Loucy (cell line): ENCODE data around the gene CYB561D2.

Experiments used
- H2AFZ ChIP-seq: fragments of 200-600 bp; sonication (generic); 2 replicates; pipeline ENCODE4 v1.6.0; 2016; ENCODE audit warnings: antibody characterized with exemption, mild to moderate bottlenecking, low read length, moderate library complexity
- H3F3A ChIP-seq: fragments of 200-600 bp; 2 replicates; pipeline ENCODE4 v1.6.0; 2016; ENCODE audit warnings: antibody characterized with exemption, low read depth, mild to moderate bottlenecking
- H3K27me3 ChIP-seq: fragments of 200-600 bp; sonication (generic); 2 replicates; pipeline ENCODE4 v1.6.1; 2014; ENCODE audit warnings: low read length, mild to moderate bottlenecking; ENCODE audit not compliant: insufficient read depth, poor library complexity, severe bottlenecking
- H3K36me3 ChIP-seq: fragments of 200-600 bp; sonication (generic); 2 replicates; pipeline ENCODE4 v1.6.1; 2016; ENCODE audit warnings: low read length; ENCODE audit not compliant: insufficient read depth
- H3K4me1 ChIP-seq: fragments of 200-600 bp; sonication (generic); 2 replicates; pipeline ENCODE4 v1.5.1; 2014; ENCODE audit warnings: low read length, mild to moderate bottlenecking; ENCODE audit not compliant: insufficient read depth, poor library complexity, severe bottlenecking
- H3K4me2 ChIP-seq: fragments of 200-600 bp; sonication (generic); 2 replicates; pipeline ENCODE4 v1.6.0; 2014; ENCODE audit warnings: antibody characterized with exemption, low read length, low read depth, mild to moderate bottlenecking; ENCODE audit not compliant: poor library complexity, severe bottlenecking
- H3K4me3 ChIP-seq: fragments of 200-600 bp; sonication (generic); 2 replicates; pipeline ENCODE4 v1.5.1; 2014; ENCODE audit warnings: low read length, mild to moderate bottlenecking, mixed read lengths; ENCODE audit not compliant: poor library complexity, severe bottlenecking
- H3K79me2 ChIP-seq: fragments of 200-600 bp; sonication (generic); 2 replicates; pipeline ENCODE4 v1.6.1; 2014; ENCODE audit warnings: low read length; ENCODE audit not compliant: insufficient read depth
- H3K9ac ChIP-seq: fragments of 200-600 bp; sonication (generic); 2 replicates; pipeline ENCODE4 v1.6.0; 2014; ENCODE audit warnings: mild to moderate bottlenecking, low read depth, low read length, moderate library complexity; ENCODE audit not compliant: poor library complexity, severe bottlenecking
- H3K9me2 ChIP-seq: fragments of 200-600 bp; sonication (generic); replicated peaks from 2 replicates; pipeline ENCODE4 v1.6.1; 2016; ENCODE audit warnings: low read depth, low read length, mixed read lengths
- H3K9me3 ChIP-seq: fragments of 200-600 bp; sonication (generic); 2 replicates; pipeline ENCODE4 v1.6.1; 2014; ENCODE audit warnings: mild to moderate bottlenecking, antibody characterized with exemption, low read length, low read depth; ENCODE audit not compliant: insufficient read depth
- H4K20me1 ChIP-seq: fragments of 200-600 bp; sonication (generic); 2 replicates; pipeline ENCODE4 v1.6.0; 2014; ENCODE audit warnings: antibody characterized with exemption, low read length, mild to moderate bottlenecking; ENCODE audit not compliant: insufficient read depth, poor library complexity, severe bottlenecking
- CTCF ChIP-seq: fragments of 200-600 bp; sonication (generic); conservative IDR thresholded peaks from 2 replicates; pipeline ENCODE4 v1.5.1; 2014; ENCODE audit warnings: mild to moderate bottlenecking, antibody characterized with exemption, low read length
- EZH2phosphoT487 ChIP-seq: fragments of 200-600 bp; IDR thresholded peaks from 2 replicates; pipeline ENCODE4 v1.6.1; 2018; ENCODE audit warnings: antibody characterized with exemption, mild to moderate bottlenecking, moderate library complexity, borderline replicate concordance

Gene CYB561D2

GRCh38 chr3:50345008-50345407 lies 5.7 kb upstream of the CYB561D2 start:
- Histone ChIP-seq H4K20me1 (no peaks in the 10 kb centered on the region), H2AFZ (no peak overlapping the region), H3K9me3 (no peaks in the 10 kb centered on the region), H3K9me2 (no peaks in the 10 kb centered on the region), H3K27me3 (no peaks in the 10 kb centered on the region), H3F3A (peaks cover 6% of the 10 kb centered on the region; the same call in 1 of the 2 replicates), H3K79me2 (peaks cover 45% of the 10 kb centered on the region), H3K4me2 (no peak overlapping the region), H3K4me3 (no peak overlapping the region), H3K4me1 (peaks cover 47% of the 10 kb centered on the region), H3K9ac (no peak overlapping the region), H3K36me3 (peaks cover 7% of the 10 kb centered on the region; the same call in 1 of the 2 replicates)
- TF ChIP-seq EZH2phosphoT487 = no peak

GRCh38 chr3:50345586-50346234 lies 5.0 kb upstream of the CYB561D2 start, which contains the start of gene ZMYND10:
Gene ZMYND10 (minus strand): TSS chr3:50345732. CDS start chr3:50345579, 153 bp downstream.
- TF ChIP-seq CTCF = no peak
- TF ChIP-seq EZH2phosphoT487 = no peak
- peaks cover 50% of the 10 kb centered on the region for H3K4me1 ChIP-seq
- no peaks in the 10 kb centered on the region for H4K20me1 ChIP-seq
- no peaks in the 10 kb centered on the region for H3K9me3 ChIP-seq
- H3F3A ChIP-seq = peaks cover 6% of the 10 kb centered on the region; the same call in 1 of the 2 replicates
- no peaks in the 10 kb centered on the region for H3K9me2 ChIP-seq
- H3K79me2 ChIP-seq = peaks cover 43% of the 10 kb centered on the region
- H3K36me3 ChIP-seq = peaks cover 7% of the 10 kb centered on the region; the same call in 1 of the 2 replicates
- H3K9ac ChIP-seq = no peak within 1 kb of the TSS
- H2AFZ ChIP-seq = no peak within 1 kb of the TSS
- no peak within 1 kb of the TSS for H3K4me3 ChIP-seq
- H3K4me2 ChIP-seq = no peak within 1 kb of the TSS
- H3K27me3 ChIP-seq = no peaks in the 10 kb centered on the region

- Histone ChIP-seq H3K9ac (no peak overlapping the region), H3K4me1 (peaks cover 45% of the 10 kb centered on the region), H2AFZ (no peak overlapping the region)
These were observed 3.4 kb upstream of the CYB561D2 start for GRCh38 chr3:50347187-50347813.

More at GRCh38 chr3:50347187-50347813, 3.4 kb upstream of the CYB561D2 start:
- Histone ChIP-seq H3K4me2 (peak overlapping the region; percentile 20), H3K9me2 (no peaks in the 10 kb centered on the region), H3F3A (peaks cover 2% of the 10 kb centered on the region; the same call in 1 of the 2 replicates), H3K27me3 (no peaks in the 10 kb centered on the region), H3K36me3 (peaks cover 7% of the 10 kb centered on the region; the same call in 1 of the 2 replicates), H4K20me1 (peaks cover 5% of the 10 kb centered on the region), H3K4me3 (no peak overlapping the region), H3K79me2 (peaks cover 41% of the 10 kb centered on the region), H3K9me3 (no peaks in the 10 kb centered on the region)
- peak; percentile 67 for TF ChIP-seq CTCF
- no peak for TF ChIP-seq EZH2phosphoT487
